Smooth muscle cell of the umbilical artery (primary cell): ENCODE data around the gene CTU1. TPM values are rescaled to one million over a fixed set of nuclear protein-coding genes. Genes with fewer than 3 reads are reported as not detected.

Experiments
- total RNA-seq: library from RNA; depleted of rRNA; stranded (reverse); fragments of >200 nt; gene quantifications from 2 replicates; pipeline ENCODE4 v1.2.3, GENCODE V29; 2014

The CTU1 gene
- 8.6 and 8.7 TPM in 2 replicates for total RNA-seq

GRCh38 chr19:51108066-51108804 lies at the start of gene CTU1:
Gene CTU1 (minus strand): TSS chr19:51108409. CDS start chr19:51104569, 3,840 bp downstream.

GRCh38 chr19:51142119-51142518 lies 33.9 kb upstream of the CTU1 start, which contains the start of gene SIGLEC7:
Gene SIGLEC7 (plus strand): TSS chr19:51142301. CDS start chr19:51142370, 69 bp downstream.

DNA sequence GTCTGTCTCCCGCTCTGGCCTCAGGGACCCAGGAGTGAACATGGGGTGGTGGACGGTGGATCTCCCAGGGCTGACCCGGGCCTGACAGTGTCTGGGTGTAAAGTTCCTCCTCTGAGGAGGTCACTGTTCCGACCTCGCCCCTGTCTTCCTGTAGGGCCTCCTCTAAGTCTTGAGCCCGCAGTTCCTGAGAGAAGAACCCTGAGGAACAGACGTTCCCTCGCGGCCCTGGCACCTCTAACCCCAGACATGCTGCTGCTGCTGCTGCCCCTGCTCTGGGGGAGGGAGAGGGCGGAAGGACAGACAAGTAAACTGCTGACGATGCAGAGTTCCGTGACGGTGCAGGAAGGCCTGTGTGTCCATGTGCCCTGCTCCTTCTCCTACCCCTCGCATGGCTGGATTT lies 16.5 kb upstream of the CTU1 start, which contains the start of gene SIGLEC9:
SIGLEC9 (plus strand) TSS at position 178 of the 400 bp plus-strand sequence; CDS start at position 247, 69 bp downstream.

DNA sequence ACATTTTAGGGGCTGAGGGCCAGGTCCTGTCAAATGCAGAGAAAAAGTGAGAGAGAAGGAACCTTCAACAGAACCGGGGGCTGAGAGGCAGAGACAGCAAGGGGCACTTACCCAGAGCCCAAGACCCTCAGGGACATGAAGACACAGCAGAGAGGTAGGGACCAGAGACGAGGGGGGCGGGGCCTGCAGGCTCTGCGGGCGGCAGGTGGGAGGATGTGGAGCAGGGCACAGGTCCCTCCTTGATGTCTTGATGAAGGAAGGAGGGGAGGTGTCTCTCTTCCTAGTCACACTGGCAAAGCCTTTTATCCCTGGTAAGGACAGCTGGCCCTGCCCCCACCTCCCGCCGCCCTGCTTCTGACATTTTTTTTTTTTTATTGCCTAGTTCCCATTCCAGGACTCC lies 25.6 kb downstream of the CTU1 start, which contains the start of gene KLK14:
KLK14 (minus strand) TSS at position 277 of the 400 bp plus-strand sequence; CDS start at position 4, 273 bp downstream.

DNA sequence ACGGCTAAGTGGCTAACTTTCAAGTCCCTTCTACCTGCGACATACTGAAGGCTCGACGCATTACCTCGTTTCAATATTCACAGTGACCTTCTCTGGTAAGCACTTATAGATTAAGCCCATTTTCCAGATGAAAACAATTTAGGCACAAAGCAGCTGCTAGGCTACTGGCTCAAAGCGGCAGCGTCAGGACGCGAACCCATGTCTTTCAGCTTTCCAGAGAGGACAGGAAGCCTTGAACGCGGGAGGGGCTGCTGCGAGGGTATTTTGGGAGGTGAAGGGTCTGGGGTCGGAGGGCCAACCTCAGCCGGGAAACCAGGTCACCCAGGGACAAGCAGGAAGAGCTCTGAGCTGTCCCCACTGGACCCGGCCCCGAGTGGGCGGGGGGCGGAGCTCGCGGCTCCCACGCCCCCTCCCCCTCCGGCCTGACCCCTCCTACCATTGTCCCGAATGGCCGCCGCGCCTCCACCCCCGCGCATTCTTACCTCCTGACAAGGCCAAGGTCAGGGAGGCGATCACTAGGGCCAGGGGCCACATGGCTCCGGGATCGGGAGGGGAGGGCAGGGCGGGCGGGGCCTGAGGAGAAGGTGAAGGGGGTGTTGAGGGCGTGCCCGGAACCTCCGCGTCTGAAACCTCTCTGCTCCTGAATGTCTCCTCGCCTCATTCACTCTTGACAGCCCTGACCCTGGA lies 43.5 kb downstream of the CTU1 start, which contains the start of gene KLK13:
KLK13 (minus strand) TSS at position 559 of the 687 bp plus-strand sequence; CDS start at position 534, 25 bp downstream.

Other genes with a start within 250 kb of the CTU1 start
- not detected in 2 replicates for gene KLK2, start 235.0 kb downstream of the CTU1 start, total RNA-seq
- not detected in 2 replicates for gene KLK4, start 197.0 kb downstream of the CTU1 start, total RNA-seq
- not detected in 2 replicates for gene KLK5, start 155.4 kb downstream of the CTU1 start, total RNA-seq
- gene KLK6, start 138.8 kb downstream of the CTU1 start, total RNA-seq: not detected in 2 replicates
- gene KLK7, start 124.5 kb downstream of the CTU1 start, total RNA-seq: not detected in 2 replicates
- not detected in 2 replicates for gene KLK8, start 106.8 kb downstream of the CTU1 start, total RNA-seq
- not detected in 2 replicates for gene KLK10, start 88.7 kb downstream of the CTU1 start, total RNA-seq
- gene KLK11, start 81.8 kb downstream of the CTU1 start, total RNA-seq: not detected in 2 replicates
- not detected in 2 replicates for gene KLK12, start 73.4 kb downstream of the CTU1 start, total RNA-seq
- gene KLK13, start 43.3 kb downstream of the CTU1 start, total RNA-seq: not detected in 2 replicates
- gene KLK14, start 25.5 kb downstream of the CTU1 start, total RNA-seq: not detected in 2 replicates
- not detected in 2 replicates for gene SIGLEC9, start 16.5 kb upstream of the CTU1 start, total RNA-seq
- not detected in 2 replicates for gene SIGLEC7, start 33.9 kb upstream of the CTU1 start, total RNA-seq
- gene CD33, start 116.7 kb upstream of the CTU1 start, total RNA-seq: not detected in 2 replicates
- gene SIGLECL1, start 142.7 kb upstream of the CTU1 start, total RNA-seq: not detected in 2 replicates
- 0.05 TPM in 1 of 2 replicates, not detected in the other for gene IGLON5, start 203.2 kb upstream of the CTU1 start, total RNA-seq
- 0.89 and 1.4 TPM in 2 replicates for gene VSIG10L, start 233.7 kb upstream of the CTU1 start, total RNA-seq